HG02981 (cell line): ENCODE data around the gene SELL.
"Not testable (repeated sequence)": the region's sequence is repeated elsewhere in the genome, so short reads cannot be mapped to it uniquely, and the experiment has no call there.

ENCODE experiments used
- ATAC-seq: cut with Tn5 transposase; IDR thresholded peaks from one replicate; pipeline ENCODE4 v1.9.1; 2021; ENCODE audit warnings: mild to moderate bottlenecking, moderate library complexity; ENCODE audit not compliant: unreplicated experiment

Gene SELL

GRCh38 chr1:169670244-169670643, 41.2 kb downstream of the SELL start:
- not testable (repeated sequence) for ATAC-seq

- ATAC-seq = not testable (repeated sequence)
These were observed 43.5 kb downstream of the SELL start for GRCh38 chr1:169667699-169668596.

GRCh38 chr1:169667227-169667639, 44.2 kb downstream of the SELL start:
- peak; percentile 76 for ATAC-seq

GRCh38 chr1:169662680-169663079, 48.7 kb downstream of the SELL start:
- not testable (repeated sequence) for ATAC-seq

GRCh38 chr1:169661066-169661465, 50.4 kb downstream of the SELL start:
- ATAC-seq = not testable (repeated sequence)

GRCh38 chr1:169658777-169659176, 52.6 kb downstream of the SELL start:
- ATAC-seq = not testable (repeated sequence)

- no peak for ATAC-seq
These were observed 57.5 kb downstream of the SELL start for GRCh38 chr1:169653873-169654272.

- no peak for ATAC-seq
These were observed 60.4 kb downstream of the SELL start for GRCh38 chr1:169651035-169651434.

- ATAC-seq = no peak
These were observed 60.9 kb downstream of the SELL start for GRCh38 chr1:169650551-169650950.

- ATAC-seq = no peak
These were observed 62.7 kb downstream of the SELL start for GRCh38 chr1:169648709-169649108.

- ATAC-seq = no peak
These were observed 63.2 kb downstream of the SELL start for GRCh38 chr1:169648187-169648586.

GRCh38 chr1:169647512-169647911, 63.9 kb downstream of the SELL start:
- ATAC-seq = no peak

GRCh38 chr1:169644297-169644696, 67.1 kb downstream of the SELL start:
- no peak for ATAC-seq
